Heart right ventricle (tissue), 16 donors: ENCODE measurements around the gene PRR5L. TPM values are rescaled to one million over a fixed set of nuclear protein-coding genes. Genes with fewer than 3 reads are reported as not detected.

Source experiments
- ATAC-seq, 8 donors: fragments of 200-7000 bp; cut with Tn5 transposase; one replicate each; pipeline ENCODE4 v1.9.1; 2020; ENCODE audit warnings: mild to moderate bottlenecking in 8 of 8, moderate library complexity in 8 of 8, moderate number of reproducible peaks in 1 of 8
- DNase-seq, 2 donors: peaks; one replicate each; pipeline ENCODE4 v3.0.0-alpha.2; 2020
- H3K27ac ChIP-seq, 10 donors: fragments of 200-600 bp; sonication (generic) in 2 of 10; one replicate each; pipeline versions ENCODE4 v1.5.0 to v1.8.0; 2020 to 2022; ENCODE audit warnings: mild to moderate bottlenecking in 3 of 10
- H3K27me3 ChIP-seq, 7 donors: fragments of 200-600 bp; one replicate each; pipeline ENCODE4 v1.8.0; 2021 to 2022; ENCODE audit warnings: mild to moderate bottlenecking in 2 of 7
- H3K36me3 ChIP-seq, 9 donors: fragments of 200-600 bp; sonication (generic) in 1 of 9; one replicate each; pipeline versions ENCODE4 v1.5.0 to v1.8.0; 2020 to 2022; ENCODE audit warnings: mild to moderate bottlenecking in 2 of 9
- H3K4me1 ChIP-seq, 9 donors: fragments of 200-600 bp; sonication (generic) in 1 of 9; one replicate each; pipeline versions ENCODE4 v1.5.0 to v1.8.0; 2020 to 2022; ENCODE audit warnings: mild to moderate bottlenecking in 4 of 9
- H3K4me3 ChIP-seq, 10 donors: fragments of 200-600 bp; sonication (generic) in 2 of 10; one replicate each; pipeline versions ENCODE4 v1.5.0 to v1.8.0; 2020 to 2022; ENCODE audit warnings: mild to moderate bottlenecking in 7 of 10, moderate library complexity in 2 of 10
- H3K9me3 ChIP-seq, 11 donors: fragments of 200-600 bp in 10 of 11; sonication (generic) in 2 of 11; one replicate each; pipeline versions ENCODE4 v1.5.0 to v1.8.0; 2013 to 2022; ENCODE audit warnings: mild to moderate bottlenecking in 2 of 11, control low read depth in 1 of 11, moderate library complexity in 1 of 11
- CTCF ChIP-seq, 9 donors: fragments of 200-600 bp; sonication (generic) in 2 of 9; IDR thresholded peaks; one replicate each; pipeline versions ENCODE4 v1.5.0 to v1.8.0; 2021 to 2022; ENCODE audit warnings: antibody characterized with exemption in 9 of 9, mild to moderate bottlenecking in 5 of 9, moderate library complexity in 1 of 9
- WGBS, 2 donors: extraction: QIAGEN DNeasy Blood & Tissue Kit; methylation state at CpG; one replicate each; pipeline ENCODE4 v1.1.7; 2013; ENCODE audit warnings: inconsistent platforms in 1 of 2; 5-methylcytosine and 5-hydroxymethylcytosine counted together
- intact Hi-C, 10 donors: fragments of 100-400 bp; cut with DNase I; formaldehyde crosslinking; loops; one replicate each; pipeline versions ENCODE4 v1.11.1 to v1.14.2; 2022
- polyA plus RNA-seq, 2 donors: library from polyadenylated mRNA; stranded (reverse); fragments of 200-250 nt; gene quantifications; one replicate each; pipeline ENCODE4 v1.2.3, GENCODE V29; 2013
- total RNA-seq, 10 donors: library from RNA; stranded (reverse); fragmentation: NEBNext Ultra II Directional in 3 of 10; extraction: Animal tissue kit (Norgen Biotek cat#: 25700) in 3 of 10; gene quantifications; one replicate each; pipeline versions ENCODE4 v1.2.1 to v1.2.4, GENCODE V29; 2021 to 2023
- donor health status: Arrhythmogenic right ventricular cardiomyopathy.
- donor health status: ischemic (EF 13 %, LVEDD 7.1; RV severe dilation, severe dysfunction).
- donor health status: healthy with polysubstance abuse.
- donor health status: DM: no; HTN: yes; CAD: no.
- donor health status: DM: no; HTN: no; CAD: no.
- donor health status: ischemic (EF 25% LVEDD 6.9; RV normal size, moderate dysfunction).
- donor health status: ischemic (EF 25% LVEDD 5.7; RV mildly dilated, moderate dysfunction).
- donor health status: healthy.
- donor health status: DM: yes; HTN: yes; CAD: no.
- donor health status: Ischemic cardiomyopathy.
- donor health status: ischemic (EF 35%, LVEDD 5.7; RV mildly dilated, moderate dysfunction).
- donor health status: nonischemic (EF 11% LVEDD 7.7; RV severe dilation, severe dysfunction).
- donor health status: DM: yes; HTN: yes; CAD: no.
- donor health status: PGD.
- donor health status: ischemic (EF 29% LVEDD 5.4; RV normal size, mild dysfunction).
- donor health status: nonischemic (EF 23%, LVEDD 6.1; RV moderate dilation, normal function).

The PRR5L gene
- total and polyA plus RNA-seq, 12 donors, result 0.80 to 10.7 (median 2.4) TPM

- ATAC-seq (peak; percentile 98 to 100 (median 100)), DNase-seq (peak; percentile 93 to 95)
- H3K36me3 ChIP-seq, result no peaks in the 10 kb centered on the region
- peak within 1 kb of the TSS; percentile 45 to 90 (median 75) for H3K4me3 ChIP-seq
- H3K27ac ChIP-seq, result peak within 1 kb of the TSS in 7 of 10 donors; percentile 31 to 83 (median 40)
- WGBS, 2 donors, result 1 to 2% methylated on average over 31 of the region's 31 CpGs
- H3K4me1 ChIP-seq, result peaks cover 0 to 23% (median 13%) of the 10 kb centered on the region in 9 donors
- H3K9me3 ChIP-seq, result no peaks in the 10 kb centered on the region
- TF ChIP-seq CTCF (IDR thresholded peaks at IDR 0.05), result no peak
- intact Hi-C loops, result no loop called here
- no peaks in the 10 kb centered on the region for H3K27me3 ChIP-seq
Observed at GRCh38 chr11:36289226-36289852, 6.7 kb upstream of the PRR5L start, which contains the start of gene COMMD9. TSS of gene COMMD9 (minus strand) at chr11:36289424. CDS start at chr11:36289412, 12 bp downstream.

- 31 to 32% methylated on average over 4 of the region's 4 CpGs for WGBS, 2 donors
- H3K27ac ChIP-seq, result no peak overlapping the region
- peaks cover 0 to 20% (median 13%) of the 10 kb centered on the region in 9 donors for H3K4me1 ChIP-seq
- peak in 8 of 9 donors; percentile 15 to 63 (median 54) for TF ChIP-seq CTCF (IDR thresholded peaks at IDR 0.05)
- H3K36me3 ChIP-seq, result no peaks in the 10 kb centered on the region
- H3K27me3 ChIP-seq, result no peaks in the 10 kb centered on the region
- H3K9me3 ChIP-seq, result no peaks in the 10 kb centered on the region
- H3K4me3 ChIP-seq, result no peak overlapping the region
- intact Hi-C loops, result loop anchor here in 8 of 10 donors (1.0 to 10.0 kb wide), 6 partner anchors 182 to 205 kb away; no protein-coding TSS in a partner anchor
- no peak for DNase-seq
- no peak for ATAC-seq
Observed at GRCh38 chr11:36292311-36292722, 3.8 kb upstream of the PRR5L start.

GRCh38 chr11:36296884-36297543 lies 926 bp downstream of the PRR5L start:
- H3K27ac ChIP-seq, result no peak overlapping the region
- WGBS, 2 donors, result 88% methylated on average over 8 of the region's 8 CpGs
- H3K27me3 ChIP-seq, result no peaks in the 10 kb centered on the region
- no peaks in the 10 kb centered on the region for H3K36me3 ChIP-seq
- intact Hi-C loops, result loop anchor here in 2 of 10 donors (5.0 to 10.0 kb wide), 2 partner anchors 178 to 180 kb away; no protein-coding TSS in a partner anchor
- ATAC-seq, result no peak
- H3K4me1 ChIP-seq, result peaks cover 0 to 11% (median 3%) of the 10 kb centered on the region in 9 donors
- H3K4me3 ChIP-seq, result no peak overlapping the region
- no peak for TF ChIP-seq CTCF (IDR thresholded peaks at IDR 0.05)
- H3K9me3 ChIP-seq, result no peaks in the 10 kb centered on the region
- DNase-seq, result no peak

- Histone ChIP-seq H3K4me3 (no peak overlapping the region), H3K4me1 (peaks cover 0 to 17% (median 3%) of the 10 kb centered on the region in 9 donors), H3K27me3 (no peaks in the 10 kb centered on the region), H3K9me3 (no peaks in the 10 kb centered on the region), H3K36me3 (no peaks in the 10 kb centered on the region), H3K27ac (no peak overlapping the region)
- 16 to 30% methylated on average over 3 of the region's 3 CpGs for WGBS, 2 donors
- DNase-seq (peak; percentile 48 to 69), ATAC-seq (peak; percentile 73 to 97 (median 92))
- intact Hi-C loops, result loop anchor here in 1 of 10 donors (5.0 kb wide), 1 partner anchor 172 kb away; no protein-coding TSS in a partner anchor
- no peak for TF ChIP-seq CTCF (IDR thresholded peaks at IDR 0.05)
Observed at GRCh38 chr11:36300650-36301049, 4.6 kb downstream of the PRR5L start.
